Activated CD4-positive, alpha-beta T cell treated with anti-CD3 and anti-CD28 coated beads, Interleukin-2, amount 50 U/mL, for 16 hours (primary cell): ENCODE measurements around the gene DLG2.
"Not testable (repeated sequence)": the region's sequence is repeated elsewhere in the genome, so short reads cannot be mapped to it uniquely, and the experiment has no call there.

ENCODE experiments used
- DNase-seq: peaks from one replicate; pipeline ENCODE4 v3.0.0-alpha.2; 2020

DLG2 gene

DNA sequence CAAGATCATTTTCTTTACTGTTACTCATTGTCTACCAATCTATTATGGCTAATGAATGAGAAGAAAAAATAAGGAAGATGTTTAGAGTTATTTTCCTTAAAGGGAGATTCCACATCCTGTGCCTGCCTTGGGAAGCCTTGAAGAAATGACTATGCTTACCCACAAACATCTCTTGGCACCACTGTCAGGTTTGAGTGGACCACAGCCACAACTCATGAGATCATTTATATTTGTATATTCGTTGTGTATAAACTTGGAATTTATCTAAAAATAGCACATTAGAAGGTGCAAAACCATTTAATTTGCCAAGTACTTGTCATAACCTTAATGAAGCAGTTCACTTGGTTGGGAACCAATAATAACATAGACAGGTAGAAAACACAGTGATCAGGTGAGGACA is 740.8 kb downstream of the DLG2 start:
- no peak for DNase-seq

DNA sequence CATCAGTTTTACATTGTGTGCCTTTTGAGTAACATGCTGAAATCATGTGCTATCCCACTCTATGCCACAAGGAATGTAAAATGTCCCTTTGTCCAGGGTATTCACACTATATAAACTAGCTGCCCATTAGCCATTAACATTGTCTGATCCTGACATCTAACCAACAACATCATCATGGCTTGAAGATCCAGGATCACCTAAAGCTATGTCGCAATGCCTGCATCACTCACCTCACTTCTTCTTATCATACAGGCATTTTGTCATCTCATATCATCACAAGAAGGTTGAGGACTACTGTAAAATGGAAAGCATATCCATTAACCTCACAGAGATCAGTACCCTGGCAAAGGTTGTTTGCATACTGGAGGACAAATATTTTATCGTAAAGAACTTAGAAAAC is 742.3 kb downstream of the DLG2 start:
- no peak for DNase-seq

DNA sequence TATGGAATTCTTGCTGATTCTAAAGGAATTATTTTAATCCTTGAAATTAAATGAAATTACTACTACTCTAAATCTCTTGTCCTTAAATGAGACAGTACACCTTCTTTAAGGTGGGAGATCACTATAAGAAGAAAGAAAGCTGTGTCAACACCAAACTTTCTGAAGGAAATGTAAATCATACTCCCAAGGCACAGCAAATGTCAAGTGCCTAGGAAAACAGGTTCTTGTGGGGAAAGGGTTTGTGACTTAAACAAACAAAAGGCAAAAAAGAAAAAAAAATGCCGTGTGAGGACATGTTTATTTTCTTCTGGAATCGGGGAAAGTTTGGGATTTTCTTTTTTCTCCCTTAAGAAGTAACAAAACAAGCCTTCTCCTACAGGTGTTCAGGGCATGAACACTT is 745.1 kb downstream of the DLG2 start:
- DNase-seq: no peak

DNA sequence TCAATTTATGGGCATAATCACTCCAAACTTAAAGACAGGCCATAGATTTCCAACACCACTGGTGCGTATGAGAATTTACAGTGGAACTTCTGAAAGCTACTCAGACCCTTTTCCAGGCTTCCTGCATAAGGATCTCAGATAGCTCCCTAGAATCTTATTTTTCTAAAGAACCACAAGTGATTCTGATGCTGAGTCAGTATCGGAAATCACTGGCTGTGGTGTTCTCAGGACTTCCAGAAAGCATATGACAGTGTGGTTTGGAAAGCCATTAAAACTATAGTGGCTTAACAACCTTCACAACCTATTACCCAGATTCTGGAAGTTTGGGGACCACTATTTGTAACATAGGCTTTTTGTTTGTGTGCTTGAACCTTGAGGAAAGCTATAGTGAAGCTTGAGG is 756.0 kb downstream of the DLG2 start:
- DNase-seq: no peak

DNA sequence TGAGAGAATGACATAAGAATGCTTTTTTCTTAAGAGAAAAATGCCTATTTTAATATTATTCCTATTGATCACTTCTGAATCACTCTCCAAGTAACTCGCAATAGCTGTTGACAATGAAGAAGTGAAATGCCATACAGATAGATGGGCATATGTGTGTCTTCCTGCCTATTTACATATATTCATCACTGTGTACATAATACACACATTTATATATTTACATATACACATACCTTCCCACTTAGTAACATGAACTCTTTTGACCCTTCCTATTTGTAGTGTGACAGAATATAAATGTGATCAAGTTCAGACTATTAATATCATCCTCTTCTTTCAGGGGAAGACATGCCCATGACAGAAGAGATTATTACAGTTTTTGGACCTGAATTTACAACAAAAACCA is 756.7 kb downstream of the DLG2 start:
- DNase-seq: no peak

DNA sequence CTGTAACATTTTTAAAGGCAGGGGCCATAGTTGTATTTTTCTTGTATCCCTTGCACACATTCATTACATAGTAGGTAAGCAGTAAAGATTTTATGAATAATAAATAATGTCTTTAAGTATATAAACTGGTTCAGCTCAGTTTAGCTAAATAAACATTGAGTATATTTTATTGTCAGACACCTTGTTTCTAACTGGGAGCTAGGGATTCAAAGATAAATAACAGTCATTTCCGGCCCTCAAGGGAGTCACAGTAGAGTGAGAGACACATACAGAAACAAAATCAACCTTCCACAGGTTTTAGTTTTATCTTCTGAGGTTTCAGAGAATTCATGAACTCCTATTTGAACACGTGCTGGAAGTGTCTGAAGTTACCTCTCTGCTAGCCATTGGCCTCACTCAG is 760.2 kb downstream of the DLG2 start:
- no peak for DNase-seq

DNA sequence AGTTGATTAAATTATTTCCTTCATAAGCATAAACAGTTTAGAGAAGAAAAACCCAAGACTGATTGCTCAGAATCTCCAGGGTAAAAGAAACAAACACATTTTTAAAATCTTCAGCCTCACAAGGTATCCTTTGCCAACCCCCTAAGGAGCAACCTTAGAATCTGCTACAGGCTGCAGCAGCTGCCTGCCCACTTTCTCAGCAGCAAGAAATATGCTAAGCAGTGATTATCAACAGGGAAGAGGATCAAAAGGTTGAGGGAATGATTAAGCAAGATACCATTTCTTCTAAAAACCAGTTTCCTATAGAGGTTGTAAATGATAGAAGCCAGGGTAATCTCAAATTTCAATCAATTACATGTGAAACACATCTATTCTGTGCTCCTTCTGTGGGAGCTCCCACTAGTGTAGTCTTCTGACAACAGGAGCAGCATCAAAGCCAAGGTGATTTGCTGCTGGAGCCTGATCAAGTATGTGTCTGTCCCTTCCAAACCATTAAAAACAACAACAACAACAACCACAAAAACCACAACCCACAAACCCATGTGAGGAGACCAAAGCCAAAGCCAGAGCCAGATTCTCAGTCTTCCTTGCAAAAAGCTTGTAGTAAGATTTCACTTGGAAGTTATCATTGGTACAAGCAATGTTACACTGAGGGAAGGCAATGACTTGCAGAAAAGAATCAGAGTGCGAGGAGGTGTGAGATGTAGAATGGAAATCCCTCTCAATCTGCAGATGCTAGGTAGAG is 761.2 kb downstream of the DLG2 start:
- no peak for DNase-seq

DNA sequence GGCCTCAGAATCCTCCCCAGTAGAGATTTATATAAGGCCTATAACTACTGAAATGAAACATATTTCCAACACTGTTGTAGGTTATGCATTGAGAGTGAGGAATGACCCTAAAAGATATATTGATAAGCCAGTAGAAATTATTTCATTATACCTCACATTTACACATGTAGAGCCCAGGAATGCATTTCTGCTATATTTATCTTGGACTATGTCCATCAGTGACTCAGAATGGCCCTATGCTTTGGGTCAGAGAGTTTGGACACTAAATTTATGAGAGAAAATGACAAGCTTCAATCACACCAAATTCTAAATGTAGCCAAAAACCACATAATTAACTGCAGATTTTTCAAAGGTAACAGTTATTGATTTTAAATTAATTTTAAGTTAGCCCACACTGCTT is 761.9 kb downstream of the DLG2 start:
- DNase-seq: no peak

DNA sequence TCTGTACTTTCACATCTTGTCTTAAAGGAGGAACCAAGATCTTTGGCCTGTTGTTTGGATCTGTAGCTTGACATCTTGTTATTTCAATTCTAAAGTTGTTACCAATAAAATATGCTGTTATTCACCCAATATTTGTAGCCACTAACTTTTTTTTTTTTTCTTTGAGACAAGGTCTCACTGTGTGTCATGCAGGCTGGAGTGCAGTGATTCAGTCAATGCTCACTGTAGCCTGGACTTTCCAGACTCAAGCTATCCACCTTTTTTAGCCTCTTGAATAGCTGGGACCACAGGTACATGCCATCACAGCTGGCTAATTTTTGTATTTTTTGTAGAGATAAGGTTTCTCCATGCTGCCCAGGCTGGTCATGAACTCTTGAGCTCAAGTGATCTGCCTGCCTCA is 769.4 kb downstream of the DLG2 start:
- no peak for DNase-seq

DNA sequence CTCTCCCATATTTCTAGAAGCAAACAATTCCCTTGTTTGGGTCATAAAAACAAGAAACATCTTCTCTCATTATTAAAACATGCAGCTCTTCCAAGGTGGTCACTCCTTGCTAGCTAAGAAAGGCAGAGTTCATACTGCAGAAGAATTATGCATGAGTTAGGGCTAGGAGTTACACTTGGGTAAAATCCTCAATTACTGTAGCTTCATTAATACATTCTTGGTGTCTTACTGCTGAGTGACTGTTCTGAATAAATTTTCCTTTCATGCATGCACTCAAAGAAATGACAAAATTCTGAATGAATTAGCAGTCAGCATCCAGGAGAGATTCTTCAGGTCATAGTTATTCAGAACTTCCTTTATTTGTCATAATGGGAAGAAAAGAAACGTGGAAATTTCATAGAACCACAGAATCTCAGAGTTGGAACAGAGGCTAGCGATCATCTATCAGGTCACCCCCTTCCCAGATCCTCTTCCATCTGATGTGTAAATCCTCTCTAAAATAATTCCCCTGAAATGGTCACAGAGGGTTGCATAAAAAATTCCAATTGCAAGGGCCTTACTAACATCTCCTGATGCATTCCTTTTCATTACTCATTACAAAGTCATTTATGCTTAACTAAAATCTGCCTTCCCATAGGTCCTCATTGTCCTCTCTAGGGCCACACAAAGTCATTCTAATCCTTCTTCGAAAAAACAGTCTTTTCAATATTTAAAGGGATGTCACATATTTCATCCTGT is 771.5 kb downstream of the DLG2 start:
- no peak for DNase-seq

DNA sequence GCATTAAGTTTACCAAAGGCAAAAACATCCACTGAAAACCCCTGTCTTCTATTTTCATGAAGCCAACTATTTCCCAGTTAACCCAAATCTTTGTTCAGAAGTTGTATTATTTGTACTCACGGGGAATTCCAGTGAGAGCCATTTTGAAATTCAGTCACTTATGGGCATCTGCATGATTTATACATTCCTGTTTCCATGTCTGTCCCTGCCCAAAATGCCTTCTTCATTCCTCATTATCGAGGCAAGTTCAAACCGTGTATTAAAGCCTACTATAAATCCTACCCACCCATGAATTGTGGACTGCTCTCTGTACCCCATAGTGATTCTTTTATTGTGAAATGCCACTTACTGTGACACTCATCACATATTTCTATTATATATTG is 772.7 kb downstream of the DLG2 start:
- no peak for DNase-seq

DNA sequence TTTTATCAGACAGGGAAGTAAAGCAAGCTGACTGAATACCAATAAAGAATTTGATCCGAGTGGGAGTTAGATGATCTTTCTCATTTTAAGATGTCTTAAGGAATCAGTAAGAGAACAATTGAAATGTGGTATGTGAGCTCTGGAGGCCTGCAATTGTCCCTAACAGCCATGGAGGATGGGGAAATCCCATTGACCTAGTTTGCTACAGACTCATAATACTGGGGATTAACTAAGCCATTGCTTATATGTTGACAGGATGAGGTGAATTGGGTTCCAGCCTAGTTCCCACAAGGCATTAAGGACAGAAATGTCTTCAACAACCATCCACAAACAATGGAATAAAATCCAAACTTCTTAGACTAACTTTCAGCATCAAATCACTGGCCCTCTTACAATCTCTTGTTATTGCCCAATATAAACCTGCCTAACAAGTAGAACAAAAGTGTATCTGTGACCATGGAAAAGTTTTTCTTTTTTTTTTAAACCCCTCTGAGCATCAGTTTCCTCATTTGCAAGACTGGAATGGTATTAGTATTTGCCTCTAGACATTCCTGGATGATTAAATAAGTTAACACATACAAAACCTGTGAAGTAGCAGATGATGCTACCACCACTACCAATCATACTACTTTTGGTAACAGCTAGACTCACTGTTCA is 773.2 kb downstream of the DLG2 start:
- no peak for DNase-seq

DNA sequence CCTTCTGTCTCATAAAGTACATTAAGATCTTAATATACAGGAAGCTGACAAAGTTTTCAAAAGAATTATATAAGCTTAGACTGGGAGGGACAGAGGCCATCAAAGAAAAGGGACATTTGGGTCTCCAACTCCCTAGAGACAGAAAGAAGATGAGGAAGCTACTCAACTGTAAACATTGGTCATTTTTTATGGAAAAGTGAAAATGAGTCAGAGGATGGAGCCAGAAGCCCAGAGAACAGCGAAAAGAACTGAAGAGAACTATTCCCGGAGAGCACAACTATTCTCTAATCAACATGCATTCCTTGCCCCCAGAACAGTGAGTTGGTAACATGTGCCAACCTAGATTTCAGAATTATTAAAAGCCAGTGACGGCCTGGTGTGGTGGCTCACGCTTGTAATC is 779.3 kb downstream of the DLG2 start:
- no peak for DNase-seq

DNA sequence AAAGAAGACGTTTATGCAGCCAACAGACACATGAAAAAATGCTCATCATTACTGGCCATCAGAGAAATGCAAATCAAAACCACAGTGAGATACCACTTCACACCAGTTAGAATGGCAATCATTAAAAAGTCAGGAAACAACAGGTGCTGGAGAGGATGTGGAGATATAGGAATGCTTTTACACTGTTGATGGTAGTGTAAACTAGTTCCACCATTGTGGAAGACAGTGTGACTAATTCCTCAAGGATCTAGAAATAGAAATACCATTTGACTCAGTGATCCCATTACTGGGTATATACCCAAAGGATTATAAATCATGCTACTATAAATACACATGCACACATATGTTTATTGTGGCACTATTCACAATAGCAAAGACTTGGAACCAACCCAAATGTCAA is 786.9 kb downstream of the DLG2 start:
- DNase-seq: not testable (repeated sequence)

DNA sequence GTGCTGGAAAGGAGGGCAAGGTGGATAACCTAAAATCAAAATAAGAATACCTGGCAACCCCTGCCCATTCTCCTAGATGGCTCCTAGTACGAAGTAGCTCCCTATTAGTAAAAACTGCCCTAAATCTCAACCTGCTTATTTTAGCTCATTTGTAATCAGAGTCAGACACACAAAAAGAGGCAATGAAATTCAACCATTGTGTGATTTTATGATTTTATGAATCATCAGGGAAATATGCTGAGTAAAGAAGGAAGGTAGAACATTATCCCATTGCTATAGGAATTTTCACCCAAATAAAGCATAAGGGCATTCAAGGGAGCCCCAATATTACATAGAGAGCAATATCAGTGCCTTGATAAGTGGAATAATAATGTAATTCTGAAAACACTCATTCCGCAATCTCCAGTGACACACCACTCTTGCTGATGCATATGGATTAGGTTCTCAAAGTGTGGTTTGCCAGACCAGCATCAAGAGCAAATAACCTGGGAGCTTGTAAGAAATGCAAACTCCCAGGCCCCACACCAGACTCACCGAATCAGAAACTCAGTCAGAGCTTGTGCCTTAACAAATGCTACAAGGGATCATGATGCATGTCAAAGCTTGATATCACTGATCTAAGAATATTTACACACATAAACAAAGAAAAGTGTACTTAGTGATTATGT is 789.6 kb downstream of the DLG2 start:
- DNase-seq: no peak

DNA sequence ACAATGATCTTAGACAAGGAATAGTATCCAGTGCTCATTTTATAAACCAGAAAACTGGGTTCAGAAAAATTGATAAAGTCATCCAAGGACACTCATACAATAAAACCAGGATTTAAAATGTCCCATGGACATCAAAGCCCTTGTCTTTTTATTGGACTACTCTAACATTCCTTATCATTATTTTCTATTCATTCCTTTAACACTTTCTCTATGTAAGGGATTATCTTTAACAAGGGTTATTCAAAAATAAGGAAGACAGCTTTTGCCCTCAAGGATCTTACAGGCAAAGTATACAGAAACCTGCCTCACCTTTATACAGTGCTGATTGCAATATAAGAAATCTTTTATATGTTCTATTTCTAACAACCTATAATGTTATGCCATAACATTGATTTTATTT is 790.8 kb downstream of the DLG2 start:
- no peak for DNase-seq

DNA sequence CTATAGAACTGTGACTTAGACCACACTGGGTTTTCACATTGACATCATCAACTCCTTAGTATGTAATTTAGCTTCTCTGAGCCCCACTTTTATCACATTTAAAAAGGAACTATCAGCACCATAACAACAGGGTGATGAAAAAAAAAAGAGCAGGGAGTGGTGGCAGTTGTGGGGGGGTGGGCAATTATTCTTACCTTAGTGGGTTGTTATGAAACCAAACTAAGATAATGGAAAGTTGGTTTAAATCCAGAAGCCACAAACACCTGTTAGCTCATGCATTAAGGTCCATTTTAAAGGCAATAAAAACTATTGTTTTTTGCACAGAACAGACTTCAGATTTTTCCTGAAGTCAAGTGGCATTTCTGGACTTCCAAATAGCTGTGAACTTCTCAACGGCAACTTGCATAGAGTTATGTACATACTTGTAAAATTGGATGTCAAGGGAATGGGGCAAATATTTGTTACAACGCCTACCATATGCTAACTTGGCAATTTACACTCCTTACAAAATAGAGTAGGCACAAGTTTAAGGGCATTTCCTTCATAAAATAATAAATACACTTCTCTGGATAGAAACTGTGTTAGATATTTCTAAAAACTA is 793.6 kb downstream of the DLG2 start:
- DNase-seq: no peak

DNA sequence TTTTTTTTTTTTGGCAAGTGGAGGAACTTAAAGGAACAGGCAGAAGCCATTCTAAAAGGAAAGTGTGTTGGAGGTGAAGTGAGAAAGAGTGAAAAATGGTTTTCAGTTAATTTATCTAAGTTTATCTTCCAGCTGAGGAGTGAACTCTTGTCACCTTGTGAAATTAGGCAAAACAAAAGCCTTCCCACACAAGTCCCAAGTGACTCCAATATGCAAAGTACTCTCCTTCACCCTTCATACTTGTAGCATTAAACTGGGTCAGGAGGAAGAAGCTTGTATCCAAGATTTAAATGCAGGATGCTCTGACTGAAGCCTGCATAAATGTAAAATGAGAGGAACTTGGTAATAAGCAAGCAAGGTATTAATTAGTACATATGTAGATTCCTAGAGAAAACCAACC is 796.8 kb downstream of the DLG2 start:
- DNase-seq: no peak

DNA sequence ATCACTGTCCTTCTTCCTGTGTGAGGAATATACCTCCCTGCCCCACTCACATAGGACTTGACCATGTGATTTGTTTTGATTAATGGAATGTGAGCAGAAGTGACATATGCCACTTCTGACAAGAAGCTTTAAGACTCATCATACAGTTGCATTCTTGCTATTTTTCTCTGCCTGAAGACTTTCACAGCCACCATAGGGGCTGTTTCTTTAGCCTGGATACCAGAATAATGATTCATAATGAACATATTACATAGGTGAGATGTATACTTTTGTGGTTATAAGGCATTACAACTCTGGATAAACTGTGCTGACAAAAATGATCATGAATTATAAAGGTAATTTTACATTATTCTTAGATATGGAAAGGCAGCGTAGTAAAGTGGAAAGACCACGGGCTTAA is 798.0 kb downstream of the DLG2 start:
- DNase-seq: no peak

DNA sequence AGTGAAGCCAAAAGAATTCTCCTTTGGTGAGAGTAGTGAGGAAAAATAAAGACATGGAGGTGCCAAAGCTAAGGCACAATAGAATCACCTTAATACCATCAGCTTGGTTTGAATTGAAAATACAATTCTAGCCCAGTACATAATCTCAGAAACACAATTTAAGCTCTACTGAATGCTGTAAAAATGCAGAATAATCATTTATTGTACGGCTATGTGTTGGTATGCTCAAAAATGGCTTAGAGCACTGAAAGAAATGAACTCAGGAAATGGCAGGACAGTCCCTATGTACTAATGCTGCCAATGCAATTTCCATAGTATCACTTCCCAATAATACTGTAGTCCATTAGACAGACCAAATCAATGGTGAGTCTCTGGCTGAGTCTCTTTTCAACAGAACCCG is 798.5 kb downstream of the DLG2 start:
- DNase-seq: no peak

DNA sequence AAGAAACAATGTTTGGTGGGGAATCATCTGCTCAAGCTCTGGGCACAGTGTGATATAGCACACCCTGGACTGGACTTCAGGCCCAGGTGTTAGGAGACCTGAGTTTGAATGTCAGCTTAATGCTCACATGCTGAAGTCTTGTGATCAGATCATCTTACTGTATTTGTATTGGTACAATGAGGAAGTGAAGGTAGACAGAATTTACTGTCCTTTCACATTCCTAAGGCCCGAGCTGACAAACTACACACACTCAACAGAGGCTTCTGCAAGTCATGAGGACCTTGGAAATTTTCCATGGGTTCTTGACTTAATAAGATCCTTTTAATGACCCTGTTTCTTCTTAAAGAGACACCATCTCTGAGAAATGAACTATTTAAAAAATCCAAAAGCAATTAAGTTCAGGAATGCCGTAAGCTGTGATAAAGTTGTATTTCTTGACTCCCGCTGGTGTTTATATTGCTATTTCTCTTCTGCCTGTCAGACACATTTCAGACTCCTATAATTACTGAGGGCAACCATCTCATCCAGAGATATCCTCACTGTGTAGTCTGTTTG is 802.0 kb downstream of the DLG2 start:
- DNase-seq: no peak

DNA sequence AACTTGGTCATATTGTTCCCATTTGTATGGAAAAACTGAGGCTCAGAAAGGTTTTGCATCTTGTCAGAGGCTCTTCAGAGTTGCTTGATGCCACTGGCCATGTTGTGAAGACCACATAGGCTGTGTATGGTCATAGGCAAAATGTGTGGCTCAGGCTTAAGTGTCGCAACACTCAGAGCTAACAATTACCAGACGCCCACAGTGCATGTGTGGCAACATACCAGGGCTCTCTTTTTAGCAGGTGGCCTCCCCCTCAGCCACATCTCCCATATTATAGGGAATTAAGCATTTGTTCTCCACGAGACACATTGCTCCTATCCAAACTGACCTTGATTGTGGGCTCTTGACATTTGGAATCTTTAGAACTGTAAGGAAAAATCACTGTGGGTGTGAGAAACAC is 802.5 kb downstream of the DLG2 start:
- no peak for DNase-seq

DNA sequence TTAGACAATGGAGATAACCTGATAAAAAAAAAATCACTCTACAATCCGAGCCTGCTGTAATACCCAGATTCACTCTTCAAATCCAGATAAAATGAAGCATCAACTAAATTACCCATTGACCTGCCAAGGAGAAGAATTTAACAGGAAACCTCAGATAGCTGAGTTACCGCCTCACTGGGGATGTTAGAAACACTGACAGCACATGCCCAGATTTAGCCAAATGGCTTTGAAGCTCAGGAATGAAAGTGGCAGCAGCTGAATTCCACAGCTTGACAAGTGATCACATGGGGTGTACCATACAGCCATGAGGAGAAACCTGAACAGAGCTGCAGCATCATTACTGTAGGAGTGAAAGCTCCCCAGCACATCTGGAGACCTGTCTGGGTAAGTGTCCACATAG is 807.6 kb downstream of the DLG2 start:
- no peak for DNase-seq
